Vagina (tissue), 2 donors: ENCODE measurements around the gene RANGRF. TPM values are rescaled to one million over a fixed set of nuclear protein-coding genes. Genes with fewer than 3 reads are reported as not detected.
"Not testable (repeated sequence)": the region's sequence is repeated elsewhere in the genome, so short reads cannot be mapped to it uniquely, and the experiment has no call there.

ENCODE experiments used
- DNase-seq, 2 donors: peaks; one replicate each; pipeline ENCODE4 v3.0.0-alpha.2; 2017; ENCODE audit errors: extremely low spot score in 2 of 2
- H3K27ac ChIP-seq: fragments of 200-600 bp; sonication (generic); one replicate; pipeline ENCODE4 v1.5.1; 2019
- H3K27me3 ChIP-seq: fragments of 200-600 bp; sonication (generic); one replicate; pipeline ENCODE4 v1.5.1; 2019
- H3K36me3 ChIP-seq, 2 donors: fragments of 200-600 bp; sonication (generic); one replicate each; pipeline ENCODE4 v1.5.1; 2017 to 2019
- H3K4me1 ChIP-seq: fragments of 200-600 bp; sonication (generic); one replicate; pipeline ENCODE4 v1.5.1; 2019
- H3K4me3 ChIP-seq, 2 donors: fragments of 200-600 bp; sonication (generic); 1 replicate in 1 of 2; 2 replicates in 1 of 2; pipeline ENCODE4 v1.5.1; 2016 to 2019
- H3K9me3 ChIP-seq: fragments of 200-600 bp; sonication (generic); one replicate; pipeline ENCODE4 v1.5.1; 2019
- POLR2A ChIP-seq, 2 donors: fragments of 450-650 bp; IDR thresholded peaks; one replicate each; pipeline ENCODE4 v1.6.1; 2017; ENCODE audit warnings: antibody characterized with exemption in 2 of 2, mild to moderate bottlenecking in 2 of 2, moderate library complexity in 2 of 2
- POLR2AphosphoS5 ChIP-seq, 2 donors: sonication (generic); formaldehyde crosslinking; IDR thresholded peaks; one replicate each; pipeline ENCODE4 v1.9.0; 2017; ENCODE audit warnings: antibody characterized with exemption in 2 of 2, mild to moderate bottlenecking in 2 of 2, low read depth in 1 of 2; ENCODE audit not compliant: insufficient read depth in 1 of 2
- intact Hi-C: fragments of 100-400 bp; cut with DNase I; formaldehyde crosslinking; loops from one replicate; pipeline ENCODE4 v1.15.1; 2023
- total RNA-seq: library from RNA; depleted of rRNA; stranded (reverse); fragments of >200 nt; gene quantifications from one replicate; pipeline ENCODE4 v1.2.3, GENCODE V29; 2016
- TF ChIP-seq, protein P1 (sequence below), 3 experiments: fragments of 450-650 bp in 2 of 3; fragments of 200-600 bp in 1 of 3; sonication (generic) in 1 of 3; IDR thresholded peaks; one replicate each; pipeline ENCODE4 v1.5.1; 2017 to 2019; ENCODE audit warnings: antibody characterized with exemption in 3 of 3, mild to moderate bottlenecking in 2 of 3, moderate library complexity in 2 of 3

RANGRF gene
- total RNA-seq, 1 donor from 2014 or later, result 19.4 TPM

- DNase-seq, result no peak
- intact Hi-C loops, result loop anchor here (2.0 to 5.0 kb wide), 2 partner anchors 47 to 63 kb away; partner anchors contain the start of gene SLC25A35
- H3K4me1 ChIP-seq, result peaks cover 10% of the 10 kb centered on the region
- TF ChIP-seq POLR2A (IDR thresholded peaks at IDR 0.05), result no peak
- TF ChIP-seq, protein P1, sequence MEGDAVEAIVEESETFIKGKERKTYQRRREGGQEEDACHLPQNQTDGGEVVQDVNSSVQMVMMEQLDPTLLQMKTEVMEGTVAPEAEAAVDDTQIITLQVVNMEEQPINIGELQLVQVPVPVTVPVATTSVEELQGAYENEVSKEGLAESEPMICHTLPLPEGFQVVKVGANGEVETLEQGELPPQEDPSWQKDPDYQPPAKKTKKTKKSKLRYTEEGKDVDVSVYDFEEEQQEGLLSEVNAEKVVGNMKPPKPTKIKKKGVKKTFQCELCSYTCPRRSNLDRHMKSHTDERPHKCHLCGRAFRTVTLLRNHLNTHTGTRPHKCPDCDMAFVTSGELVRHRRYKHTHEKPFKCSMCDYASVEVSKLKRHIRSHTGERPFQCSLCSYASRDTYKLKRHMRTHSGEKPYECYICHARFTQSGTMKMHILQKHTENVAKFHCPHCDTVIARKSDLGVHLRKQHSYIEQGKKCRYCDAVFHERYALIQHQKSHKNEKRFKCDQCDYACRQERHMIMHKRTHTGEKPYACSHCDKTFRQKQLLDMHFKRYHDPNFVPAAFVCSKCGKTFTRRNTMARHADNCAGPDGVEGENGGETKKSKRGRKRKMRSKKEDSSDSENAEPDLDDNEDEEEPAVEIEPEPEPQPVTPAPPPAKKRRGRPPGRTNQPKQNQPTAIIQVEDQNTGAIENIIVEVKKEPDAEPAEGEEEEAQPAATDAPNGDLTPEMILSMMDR (IDR thresholded peaks at IDR 0.05), result no peak
- TF ChIP-seq POLR2AphosphoS5 (IDR thresholded peaks at IDR 0.05; ENCODE audit: insufficient read depth in 1 of 2, low read depth in 1 of 2), result no peak
- no peaks in the 10 kb centered on the region for H3K9me3 ChIP-seq
- H3K27me3 ChIP-seq, result no peaks in the 10 kb centered on the region
- H3K4me3 ChIP-seq, result peak overlapping the region; percentile 85 to 89
- H3K27ac ChIP-seq, result peak overlapping the region; percentile 98
- H3K36me3 ChIP-seq, result peaks cover 0 to 2% of the 10 kb centered on the region in 2 donors
Observed at GRCh38 chr17:8249621-8250500, 38.6 kb upstream of the RANGRF start.

DNA sequence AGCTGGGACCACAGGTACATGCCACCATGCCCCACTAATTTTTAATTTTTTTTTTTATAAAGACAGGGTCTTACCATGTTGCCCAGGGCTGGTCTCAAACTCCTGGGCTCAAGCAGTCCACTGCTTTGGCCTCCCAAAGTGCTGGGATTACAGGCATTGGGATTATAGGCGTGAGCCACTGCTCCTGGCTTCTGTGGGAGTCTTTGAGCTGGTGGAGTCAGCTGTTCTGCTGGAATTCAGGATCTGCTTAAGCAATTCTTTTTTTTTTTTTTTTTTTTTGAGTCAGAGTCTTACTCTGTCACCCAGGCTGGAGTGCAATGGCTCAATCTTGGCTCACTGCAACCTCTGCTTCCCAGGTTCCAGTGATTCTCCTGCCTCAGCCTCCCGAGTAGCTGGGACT is 37.1 kb upstream of the RANGRF start:
- H3K27ac ChIP-seq, H3K27me3 ChIP-seq, DNase-seq, H3K9me3 ChIP-seq, H3K4me3 ChIP-seq, intact Hi-C loops: not testable (repeated sequence)
- H3K4me1 ChIP-seq, result peaks cover 10% of the 10 kb centered on the region
- H3K36me3 ChIP-seq, result peaks cover 0 to 16% of the 10 kb centered on the region in 2 donors

DNA sequence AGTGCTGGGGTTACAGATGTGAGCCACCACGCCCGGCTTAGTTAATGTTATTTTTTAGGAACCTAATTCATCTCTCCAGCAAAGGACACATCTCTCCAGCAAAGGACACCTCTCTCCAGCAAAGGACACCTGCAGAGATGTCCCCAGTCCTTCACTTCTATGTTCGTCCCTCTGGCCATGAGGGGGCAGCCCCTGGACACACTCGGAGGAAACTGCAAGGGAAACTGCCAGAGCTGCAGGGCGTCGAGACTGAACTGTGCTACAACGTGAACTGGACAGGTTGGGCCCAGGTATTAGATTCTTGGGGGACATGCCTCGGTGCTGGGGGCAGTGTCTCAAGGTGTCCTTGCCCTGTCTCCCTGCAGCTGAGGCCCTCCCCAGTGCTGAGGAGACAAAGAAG is 34.7 kb upstream of the RANGRF start:
- Histone ChIP-seq H3K4me1 (peaks cover 10% of the 10 kb centered on the region), H3K27me3 (no peaks in the 10 kb centered on the region), H3K36me3 (peaks cover 0 to 29% of the 10 kb centered on the region in 2 donors), H3K9me3 (no peaks in the 10 kb centered on the region), H3K4me3 (no peak overlapping the region), H3K27ac (no peak overlapping the region)
- TF ChIP-seq, protein P1 (IDR thresholded peaks at IDR 0.05), result no peak
- TF ChIP-seq POLR2A (IDR thresholded peaks at IDR 0.05) (no peak), POLR2AphosphoS5 (IDR thresholded peaks at IDR 0.05; ENCODE audit: insufficient read depth in 1 of 2, low read depth in 1 of 2) (no peak)
- no peak for DNase-seq
- intact Hi-C loops, result no loop called here

DNA sequence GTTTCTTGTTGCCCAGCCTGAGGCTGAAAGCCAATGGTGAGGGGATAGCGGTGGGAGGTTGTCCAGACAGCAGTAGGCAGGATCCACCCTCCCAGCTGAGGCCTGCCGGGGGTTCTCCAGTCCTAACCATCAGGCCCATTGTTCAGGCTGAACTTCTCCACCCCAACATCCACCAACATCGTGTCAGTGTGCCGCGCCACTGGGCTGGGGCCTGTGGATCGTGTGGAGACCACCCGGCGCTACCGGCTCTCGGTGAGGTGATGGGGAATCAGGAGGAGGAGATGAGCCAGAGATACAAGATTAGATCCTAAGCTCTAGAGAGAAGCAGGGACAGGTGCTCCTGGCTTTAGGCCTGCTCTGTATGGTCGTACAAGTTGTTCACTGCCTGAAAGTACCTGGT is 33.6 kb upstream of the RANGRF start:
- Histone ChIP-seq H3K27me3 (no peaks in the 10 kb centered on the region), H3K9me3 (no peaks in the 10 kb centered on the region), H3K4me1 (peaks cover 4% of the 10 kb centered on the region), H3K36me3 (peaks cover 0 to 35% of the 10 kb centered on the region in 2 donors), H3K27ac (no peak overlapping the region), H3K4me3 (no peak overlapping the region)
- no peak for TF ChIP-seq POLR2A (IDR thresholded peaks at IDR 0.05)
- TF ChIP-seq POLR2AphosphoS5 (IDR thresholded peaks at IDR 0.05; ENCODE audit: insufficient read depth in 1 of 2, low read depth in 1 of 2), result no peak
- TF ChIP-seq, protein P1 (IDR thresholded peaks at IDR 0.05), result no peak
- no peak for DNase-seq
- intact Hi-C loops, result no loop called here

DNA sequence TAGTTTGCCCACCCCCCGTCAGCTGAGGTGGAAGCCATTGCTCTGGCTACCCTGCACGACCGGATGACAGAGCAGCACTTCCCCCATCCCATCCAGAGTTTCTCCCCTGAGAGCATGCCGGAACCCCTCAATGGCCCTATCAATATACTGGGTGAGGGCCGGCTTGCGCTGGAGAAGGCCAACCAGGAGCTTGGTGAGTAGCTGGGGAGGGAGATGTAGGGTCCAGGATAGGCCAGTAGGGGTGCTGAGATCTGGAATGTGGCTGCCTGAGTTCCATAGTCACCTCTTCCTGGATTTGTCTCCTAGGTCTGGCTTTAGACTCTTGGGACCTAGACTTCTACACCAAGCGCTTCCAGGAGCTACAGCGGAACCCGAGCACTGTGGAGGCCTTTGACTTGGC is 33.0 kb upstream of the RANGRF start:
- no peak for DNase-seq
- H3K36me3 ChIP-seq, result peaks cover 0 to 39% of the 10 kb centered on the region in 2 donors
- H3K4me3 ChIP-seq, result no peak overlapping the region
- H3K4me1 ChIP-seq, result no peaks in the 10 kb centered on the region
- H3K27me3 ChIP-seq, result no peaks in the 10 kb centered on the region
- intact Hi-C loops, result no loop called here
- TF ChIP-seq, protein P1 (IDR thresholded peaks at IDR 0.05), result no peak
- TF ChIP-seq POLR2AphosphoS5 (IDR thresholded peaks at IDR 0.05; ENCODE audit: insufficient read depth in 1 of 2, low read depth in 1 of 2) (no peak), POLR2A (IDR thresholded peaks at IDR 0.05) (no peak)
- H3K9me3 ChIP-seq, result no peaks in the 10 kb centered on the region
- no peak overlapping the region for H3K27ac ChIP-seq
